Smooth muscle cell (in vitro differentiated cells): Measurements from ENCODE around the gene MID1. TPM values are rescaled to one million over a fixed set of nuclear protein-coding genes. Genes with fewer than 3 reads are reported as not detected.

Experiments used
- DNase-seq: peaks from one replicate; lab custom pipeline; 2025; ENCODE audit not compliant: unreplicated experiment; lab: John Stamatoyannopoulos, UW
- H2AFZ ChIP-seq: fragments of 200-600 bp; sonication (generic); 2 replicates; pipeline ENCODE4 v1.6.0; 2016; ENCODE audit warnings: antibody characterized with exemption, low read depth, mild to moderate bottlenecking
- H3F3A ChIP-seq: fragments of 200-600 bp; sonication (generic); 2 replicates; pipeline ENCODE4 v1.6.0; 2017; ENCODE audit warnings: antibody characterized with exemption, low read depth
- H3K27ac ChIP-seq: fragments of 200-600 bp; sonication (generic); 2 replicates; pipeline ENCODE4 v1.5.1; 2016; ENCODE audit warnings: low read depth, mild to moderate bottlenecking
- H3K27me3 ChIP-seq: fragments of 200-600 bp; sonication (generic); 2 replicates; pipeline ENCODE4 v1.6.1; 2016; ENCODE audit warnings: low read depth, mild to moderate bottlenecking
- H3K36me3 ChIP-seq: fragments of 200-600 bp; sonication (generic); 2 replicates; pipeline ENCODE4 v1.5.1; 2016; ENCODE audit warnings: low read depth
- H3K4me1 ChIP-seq: fragments of 200-600 bp; sonication (generic); 2 replicates; pipeline ENCODE4 v1.5.1; 2016; ENCODE audit warnings: low read depth
- H3K4me2 ChIP-seq: fragments of 200-600 bp; sonication (generic); 2 replicates; pipeline ENCODE4 v1.6.0; 2016; ENCODE audit warnings: mild to moderate bottlenecking
- H3K4me3 ChIP-seq: fragments of 200-600 bp; sonication (generic); 2 replicates; pipeline ENCODE4 v1.5.1; 2016; ENCODE audit warnings: mild to moderate bottlenecking
- H3K79me2 ChIP-seq: fragments of 200-600 bp; sonication (generic); 2 replicates; pipeline ENCODE4 v1.6.0; 2016; ENCODE audit warnings: low read depth, mild to moderate bottlenecking
- H3K9ac ChIP-seq: fragments of 200-600 bp; sonication (generic); 2 replicates; pipeline ENCODE4 v1.6.0; 2016; ENCODE audit warnings: low read depth
- H3K9me3 ChIP-seq: fragments of 200-600 bp; sonication (generic); replicated peaks from 2 replicates; pipeline ENCODE4 v1.5.1; 2016; ENCODE audit warnings: low read depth
- H4K20me1 ChIP-seq: fragments of 200-600 bp; sonication (generic); 2 replicates; pipeline ENCODE4 v1.6.0; 2016; ENCODE audit warnings: low read depth
- CTCF ChIP-seq: fragments of 200-600 bp; sonication (generic); IDR thresholded peaks from 2 replicates; pipeline ENCODE4 v1.5.1; 2017; ENCODE audit warnings: borderline replicate concordance, mild to moderate bottlenecking, antibody characterized with exemption; ENCODE audit not compliant: insufficient read depth, poor library complexity, severe bottlenecking
- WGBS: methylation state at CpG from one replicate; pipeline ENCODE4 v1.1.7; 2016; ENCODE audit warnings: low lambda C conversion rate; 5-methylcytosine and 5-hydroxymethylcytosine counted together
- polyA plus RNA-seq: library from polyadenylated mRNA; unstranded; fragments of >200 nt; fragmentation: Nextera tagmentation; extraction: Ambion mirVana; gene quantifications from 2 replicates; pipeline ENCODE4 v1.2.1, GENCODE V29; 2016
- total RNA-seq: library from RNA; depleted of rRNA; stranded (reverse); fragments of >200 nt; gene quantifications from 2 replicates; pipeline ENCODE4 v1.2.3, GENCODE V29; 2014

The MID1 gene
- total and polyA plus RNA-seq, 2 experiments from 2014 or later = 22.6 to 45.2 TPM

GRCh38 chrX:10660171-10660570, 39.8 kb upstream of the MID1 start:
- H4K20me1 ChIP-seq = no peaks in the 10 kb centered on the region
- no peaks in the 10 kb centered on the region for H3K36me3 ChIP-seq
- DNase-seq = no peak
- H3K4me3 ChIP-seq = no peak overlapping the region
- no peak overlapping the region for H2AFZ ChIP-seq
- H3K79me2 ChIP-seq = no peaks in the 10 kb centered on the region
- no peaks in the 10 kb centered on the region for H3K4me1 ChIP-seq
- no peak overlapping the region for H3K9ac ChIP-seq
- WGBS = 40% methylated on average over 6 of the region's 6 CpGs
- no peaks in the 10 kb centered on the region for H3F3A ChIP-seq
- no peaks in the 10 kb centered on the region for H3K9me3 ChIP-seq
- H3K4me2 ChIP-seq = no peak overlapping the region
- H3K27ac ChIP-seq = no peak overlapping the region
- no peak for TF ChIP-seq CTCF
- no peaks in the 10 kb centered on the region for H3K27me3 ChIP-seq

GRCh38 chrX:10656214-10656613, 35.8 kb upstream of the MID1 start:
- no peaks in the 10 kb centered on the region for H3K36me3 ChIP-seq

GRCh38 chrX:10654960-10655359, 34.6 kb upstream of the MID1 start:
- no peaks in the 10 kb centered on the region for H3K9me3 ChIP-seq
- no peaks in the 10 kb centered on the region for H3K27me3 ChIP-seq
- H3K4me1 ChIP-seq = no peaks in the 10 kb centered on the region
- WGBS = 81% methylated on average over 3 of the region's 3 CpGs
- H3K79me2 ChIP-seq = no peaks in the 10 kb centered on the region
- H3K27ac ChIP-seq = no peak overlapping the region
- TF ChIP-seq CTCF = no peak
- no peaks in the 10 kb centered on the region for H3F3A ChIP-seq
- no peak overlapping the region for H3K4me2 ChIP-seq
- H2AFZ ChIP-seq = no peak overlapping the region
- H4K20me1 ChIP-seq = no peaks in the 10 kb centered on the region
- no peak overlapping the region for H3K9ac ChIP-seq
- H3K4me3 ChIP-seq = no peak overlapping the region
- DNase-seq = no peak
- H3K36me3 ChIP-seq = no peaks in the 10 kb centered on the region

More at GRCh38 chrX:10656214-10656613, 35.8 kb upstream of the MID1 start:
- H4K20me1 ChIP-seq = no peaks in the 10 kb centered on the region
- no peaks in the 10 kb centered on the region for H3K27me3 ChIP-seq
- no peaks in the 10 kb centered on the region for H3K4me1 ChIP-seq
- H3K4me3 ChIP-seq = no peak overlapping the region
- no peaks in the 10 kb centered on the region for H3K79me2 ChIP-seq
- 88% methylated on average over 1 of the region's 1 CpG for WGBS
- H3K9ac ChIP-seq = no peak overlapping the region
- H3K9me3 ChIP-seq = no peaks in the 10 kb centered on the region
- no peak for DNase-seq
- H2AFZ ChIP-seq = no peak overlapping the region
- no peaks in the 10 kb centered on the region for H3F3A ChIP-seq
- TF ChIP-seq CTCF = no peak
- H3K4me2 ChIP-seq = no peak overlapping the region
- no peak overlapping the region for H3K27ac ChIP-seq

- Histone ChIP-seq H3K79me2 (no peaks in the 10 kb centered on the region), H2AFZ (no peak overlapping the region), H3F3A (no peaks in the 10 kb centered on the region), H3K4me2 (no peak overlapping the region), H3K4me3 (no peak overlapping the region), H3K27ac (no peak overlapping the region), H3K9me3 (no peaks in the 10 kb centered on the region), H3K27me3 (no peaks in the 10 kb centered on the region), H4K20me1 (no peaks in the 10 kb centered on the region), H3K4me1 (peaks cover 3% of the 10 kb centered on the region), H3K36me3 (no peaks in the 10 kb centered on the region), H3K9ac (no peak overlapping the region)
- 84% methylated on average over 2 of the region's 2 CpGs for WGBS
- DNase-seq = no peak
- TF ChIP-seq CTCF = no peak
These were observed 32.9 kb upstream of the MID1 start for GRCh38 chrX:10653302-10653701.
